Stimulated activated CD4-positive, alpha-beta T cell treated with anti-CD3 and anti-CD28 coated beads, TNF-alpha, amount 100 ng/mL, for 48 hours (primary cell): ENCODE results near the gene ZFYVE28.

Experiments
- DNase-seq, 3 donors: peaks; one replicate each; pipeline ENCODE4 v3.0.0-alpha.2; 2020; ENCODE audit warnings: low read depth in 3 of 3

ZFYVE28 gene

GRCh38 chr4:2353222-2354107 is 65.0 kb downstream of the ZFYVE28 start:
- DNase-seq: no peak

GRCh38 chr4:2352729-2353221 is 65.7 kb downstream of the ZFYVE28 start:
- DNase-seq: no peak

GRCh38 chr4:2352171-2352570 is 66.3 kb downstream of the ZFYVE28 start:
- DNase-seq: no peak

GRCh38 chr4:2350982-2351381 is 67.5 kb downstream of the ZFYVE28 start:
- no peak for DNase-seq

- no peak for DNase-seq
These were observed 69.7 kb downstream of the ZFYVE28 start for GRCh38 chr4:2348786-2349185.

GRCh38 chr4:2347190-2347589 is 71.3 kb downstream of the ZFYVE28 start:
- no peak for DNase-seq

GRCh38 chr4:2343476-2343875 is 75.0 kb downstream of the ZFYVE28 start:
- DNase-seq: no peak

- no peak for DNase-seq
These were observed 76.4 kb downstream of the ZFYVE28 start for GRCh38 chr4:2341911-2342652.

- no peak for DNase-seq
These were observed 77.1 kb downstream of the ZFYVE28 start for GRCh38 chr4:2341261-2341841.

GRCh38 chr4:2340272-2341061 is 78.0 kb downstream of the ZFYVE28 start:
- no peak for DNase-seq

GRCh38 chr4:2339458-2340271 is 78.8 kb downstream of the ZFYVE28 start:
- DNase-seq: no peak

- no peak for DNase-seq
These were observed 79.5 kb downstream of the ZFYVE28 start for GRCh38 chr4:2338754-2339457.

- DNase-seq: no peak
These were observed 80.5 kb downstream of the ZFYVE28 start for GRCh38 chr4:2337896-2338295.

GRCh38 chr4:2337131-2337723 is 81.2 kb downstream of the ZFYVE28 start:
- no peak for DNase-seq

- DNase-seq: no peak
These were observed 81.8 kb downstream of the ZFYVE28 start for GRCh38 chr4:2336659-2337058.

- no peak for DNase-seq
These were observed 82.7 kb downstream of the ZFYVE28 start for GRCh38 chr4:2335729-2336101.

GRCh38 chr4:2334826-2335728 is 83.4 kb downstream of the ZFYVE28 start:
- DNase-seq: no peak

GRCh38 chr4:2333916-2334644 is 84.4 kb downstream of the ZFYVE28 start:
- DNase-seq: no peak
